HG03558 (cell line): ENCODE results near the gene GRPEL1.

Experiments used
- ATAC-seq: cut with Tn5 transposase; IDR thresholded peaks from one replicate; pipeline ENCODE4 v1.9.1; 2021; ENCODE audit warnings: moderate number of reproducible peaks; ENCODE audit not compliant: unreplicated experiment; ENCODE audit errors: extremely low read depth

GRPEL1 gene

DNA sequence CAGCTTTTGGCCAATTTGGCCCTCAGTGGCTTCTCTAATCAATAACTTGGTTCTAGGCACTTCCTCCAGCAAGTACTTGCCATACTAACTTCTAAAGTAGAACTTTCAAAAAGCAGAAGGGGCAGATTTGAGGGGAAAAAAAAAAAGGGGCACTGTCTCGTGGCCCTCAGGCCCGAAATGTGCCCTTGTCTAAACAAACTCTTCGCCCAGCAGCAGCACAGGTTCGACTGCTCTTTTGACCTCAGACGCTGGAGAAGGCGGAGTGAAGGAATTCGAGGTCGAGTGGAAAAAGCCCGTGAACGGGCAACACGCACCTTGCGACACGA lies 775 bp downstream of the GRPEL1 start:
- no peak for ATAC-seq

DNA sequence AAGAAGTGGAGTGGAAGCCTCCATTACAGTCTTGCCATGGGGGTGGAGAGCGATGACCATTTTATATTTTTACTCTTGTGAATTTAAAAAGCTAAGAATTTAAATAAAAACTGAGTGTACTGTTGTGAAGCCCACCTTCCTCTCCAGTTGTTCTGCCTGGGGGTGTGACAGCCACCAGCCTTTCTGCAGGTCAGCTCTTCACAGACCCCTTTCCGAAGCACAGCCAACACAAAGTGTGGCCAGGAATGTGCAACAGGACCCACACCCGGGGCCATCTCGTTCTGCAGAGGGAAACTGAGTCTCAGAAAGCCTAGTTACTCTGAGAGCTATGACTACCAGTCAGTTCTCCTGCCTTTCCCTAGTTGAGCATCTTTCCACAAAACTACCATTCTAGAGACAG lies 1.4 kb downstream of the GRPEL1 start:
- ATAC-seq, result no peak

GRCh38 chr4:7066006-7066405 lies 1.9 kb downstream of the GRPEL1 start:
- no peak for ATAC-seq

DNA sequence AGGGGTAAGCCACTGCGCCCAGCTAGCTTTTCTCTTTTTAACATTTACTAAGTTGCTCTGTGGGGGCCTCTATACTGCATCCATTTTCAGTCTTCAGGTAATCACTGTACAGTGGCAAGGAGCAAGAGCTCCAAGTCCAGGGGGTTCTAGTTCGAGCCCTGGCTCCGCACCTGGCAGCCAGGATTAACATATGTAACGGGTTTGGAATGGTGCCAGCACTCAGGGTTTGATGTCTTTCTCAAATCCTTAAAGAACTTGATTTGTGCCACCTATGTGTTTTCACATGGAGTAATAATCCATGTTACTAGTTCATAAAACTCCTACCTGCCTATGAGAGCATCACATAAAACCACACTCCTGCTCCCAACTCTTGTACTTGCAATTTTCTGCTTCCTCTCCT lies 4.5 kb downstream of the GRPEL1 start:
- ATAC-seq, result no peak

DNA sequence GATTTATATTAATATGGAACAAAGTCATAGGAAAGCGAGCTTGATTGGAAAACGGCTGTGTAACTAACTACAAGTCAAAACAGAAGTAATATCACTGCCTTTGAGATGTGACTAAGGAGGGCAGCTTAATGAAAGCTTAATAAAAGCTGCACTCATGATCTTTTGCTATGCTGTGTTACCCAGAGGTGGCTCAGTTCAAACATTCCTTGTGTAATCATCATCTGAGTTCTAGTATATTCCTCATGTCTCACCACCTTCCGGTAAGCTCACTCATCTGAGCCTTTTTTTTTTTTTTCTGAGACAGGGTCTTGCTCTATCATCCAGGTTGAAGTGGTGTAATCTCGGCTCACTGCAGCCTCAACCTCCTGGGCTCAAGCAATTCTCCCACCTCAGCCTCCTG lies 5.0 kb downstream of the GRPEL1 start:
- no peak for ATAC-seq

GRCh38 chr4:7061815-7062214 lies 6.0 kb downstream of the GRPEL1 start:
- ATAC-seq, result no peak

DNA sequence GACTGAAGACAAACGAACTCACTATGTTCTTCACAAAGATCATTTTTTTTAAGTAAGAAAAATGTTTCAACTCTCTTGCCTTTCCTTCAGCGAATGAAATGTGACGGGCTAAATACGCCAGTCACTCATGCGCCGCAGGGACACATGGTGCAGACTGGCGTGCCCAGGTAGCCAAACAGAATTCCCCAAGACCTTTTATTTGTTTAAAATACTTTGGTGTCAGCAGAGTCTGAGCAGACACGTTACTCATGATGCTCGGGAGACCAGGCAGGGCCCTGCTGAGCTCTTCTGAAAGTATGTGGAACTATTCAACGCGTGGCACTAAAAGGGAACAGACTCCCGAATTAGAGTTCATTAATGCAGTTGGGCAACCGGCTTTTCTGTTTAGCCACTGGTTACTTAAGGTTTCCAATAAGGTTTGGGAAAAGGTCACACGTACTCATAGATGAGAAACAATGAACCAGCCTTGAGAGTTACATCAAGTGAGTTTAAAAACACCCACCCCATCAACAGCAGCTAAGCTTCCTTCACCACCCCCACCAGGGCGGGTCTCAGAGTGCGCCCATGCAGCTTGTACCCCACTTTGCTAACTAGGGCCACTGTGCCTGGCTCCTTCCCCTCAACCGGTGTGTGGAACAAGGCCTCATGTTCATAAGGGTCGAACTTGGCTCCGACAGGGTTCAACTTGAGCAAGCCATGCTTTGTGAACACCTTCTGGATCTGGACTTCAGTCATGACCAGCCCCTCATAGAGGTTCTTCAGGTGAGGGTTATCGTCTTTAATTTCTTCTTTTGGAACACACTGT lies 7.3 kb downstream of the GRPEL1 start:
- no peak for ATAC-seq

DNA sequence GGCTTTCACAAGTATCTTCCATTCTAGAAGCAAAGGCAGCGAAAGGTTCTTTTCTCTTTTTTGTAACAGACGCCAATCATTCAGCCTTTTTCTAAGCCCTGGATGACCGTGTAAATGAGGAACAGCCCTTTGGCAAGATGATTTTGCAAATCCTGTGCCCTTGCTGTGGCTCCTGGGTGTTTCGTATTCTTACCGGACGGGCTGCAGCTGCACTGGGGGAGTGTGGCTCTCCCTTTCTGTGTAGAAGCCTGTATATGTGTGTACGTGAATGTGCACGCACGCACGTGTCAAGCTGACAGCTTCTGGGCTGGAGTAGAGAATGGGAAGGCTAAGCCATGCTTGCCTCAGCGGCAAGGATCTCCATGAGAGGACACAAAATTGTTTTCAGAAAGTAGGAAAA lies 8.2 kb downstream of the GRPEL1 start:
- no peak for ATAC-seq

DNA sequence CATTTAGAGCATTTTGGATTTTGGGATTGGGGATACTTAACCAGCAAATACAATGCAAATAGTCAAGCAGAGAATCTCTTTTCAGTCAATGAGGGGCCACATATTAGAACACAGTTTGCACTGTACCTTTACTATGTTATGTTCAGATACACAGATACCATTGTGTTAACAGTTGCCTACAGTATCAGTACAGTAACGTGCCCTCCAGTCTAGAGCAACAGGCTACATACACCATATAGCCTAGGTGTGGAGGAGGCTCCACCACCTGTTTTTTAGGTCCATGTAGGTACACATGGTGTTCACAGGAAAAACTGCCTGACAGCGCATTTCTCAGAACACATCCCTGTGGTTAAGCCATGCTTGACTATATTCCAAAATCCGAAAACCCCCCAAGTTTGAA lies 9.1 kb downstream of the GRPEL1 start:
- no peak for ATAC-seq

GRCh38 chr4:7055990-7056325 lies 11.9 kb downstream of the GRPEL1 start:
- no peak for ATAC-seq

DNA sequence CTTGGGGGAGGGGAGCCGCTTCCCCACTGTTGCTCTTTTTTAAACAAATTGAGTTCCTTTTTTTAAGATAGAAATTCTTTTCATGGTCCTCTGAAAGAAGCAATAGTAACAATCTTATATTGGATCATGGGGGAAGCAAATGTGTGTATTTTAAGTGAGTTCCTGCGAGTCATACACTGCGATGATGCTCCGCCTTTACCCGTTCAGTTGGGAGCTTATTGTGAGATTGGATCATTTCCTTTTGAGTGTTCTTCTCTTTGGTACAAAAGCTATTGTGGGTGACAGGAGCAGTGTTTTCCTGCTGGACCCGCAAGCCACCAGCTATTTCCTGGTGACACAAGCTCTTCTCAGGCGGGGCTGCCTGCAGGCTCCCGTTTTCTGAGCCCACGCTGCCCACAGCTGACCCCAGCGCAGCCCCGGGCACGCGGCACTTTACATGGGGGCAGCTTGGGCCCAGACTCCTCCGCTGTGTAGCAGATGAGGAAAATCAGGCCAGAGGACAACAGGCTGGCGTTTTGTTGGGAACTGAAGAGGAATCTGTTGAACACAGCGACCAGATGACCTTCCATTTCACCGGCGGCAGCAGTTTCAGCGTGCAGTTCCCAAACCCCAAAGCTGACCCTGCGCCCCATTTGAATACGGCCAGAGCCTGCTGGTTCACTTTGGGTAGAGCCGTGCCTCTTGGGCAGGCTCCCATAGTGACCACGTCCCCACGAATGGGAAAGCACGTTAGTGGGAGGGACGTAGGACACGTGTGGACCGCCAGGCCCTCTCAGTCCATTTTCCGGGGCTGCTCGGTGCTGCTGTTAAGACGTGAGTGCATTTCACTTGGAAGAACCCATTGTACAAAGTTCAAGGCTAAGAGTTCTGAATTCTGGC lies 12.5 kb downstream of the GRPEL1 start:
- no peak for ATAC-seq

GRCh38 chr4:7054106-7054880 lies 13.6 kb downstream of the GRPEL1 start:
- no peak for ATAC-seq

DNA sequence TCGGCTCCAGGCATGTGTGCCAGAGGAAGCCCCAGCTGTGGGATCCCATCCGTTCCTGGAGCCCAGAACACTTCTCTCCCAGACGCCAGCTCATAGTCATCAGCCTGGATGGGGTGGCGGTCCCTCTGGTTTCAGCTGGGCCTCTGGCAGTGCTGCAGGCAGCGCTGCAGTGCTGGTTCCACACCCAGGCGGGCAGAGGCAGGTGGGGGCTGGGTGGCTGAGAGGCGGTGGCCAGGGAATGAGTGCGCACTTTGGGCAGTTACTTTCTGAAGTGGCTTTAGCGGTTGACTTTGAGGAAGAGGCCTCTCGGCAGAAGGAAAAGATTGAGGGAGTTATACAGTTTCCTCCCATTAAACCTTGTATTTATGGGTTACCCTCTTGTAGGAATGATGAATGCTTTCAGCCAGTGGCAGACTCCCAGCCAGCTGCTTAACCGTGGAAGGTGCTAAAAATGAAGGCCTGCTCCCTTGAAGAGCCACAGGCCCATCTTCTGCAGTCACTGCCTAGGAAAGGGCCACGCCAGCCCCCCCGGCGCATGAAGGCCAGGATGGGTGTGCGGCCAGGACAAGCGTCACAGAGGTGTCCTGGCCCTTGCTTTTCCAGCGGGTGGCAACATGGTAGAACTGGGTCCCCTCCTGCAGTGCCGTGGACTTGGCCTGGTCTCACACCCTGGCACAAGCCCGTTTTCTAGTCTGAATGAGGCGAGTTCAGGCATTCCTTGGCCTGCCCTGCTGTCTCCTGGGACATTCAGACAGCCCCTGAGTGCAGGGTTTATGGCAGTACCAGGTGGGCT lies 14.7 kb downstream of the GRPEL1 start:
- ATAC-seq, result no peak

GRCh38 chr4:7052313-7052712 lies 15.6 kb downstream of the GRPEL1 start:
- ATAC-seq, result no peak

DNA sequence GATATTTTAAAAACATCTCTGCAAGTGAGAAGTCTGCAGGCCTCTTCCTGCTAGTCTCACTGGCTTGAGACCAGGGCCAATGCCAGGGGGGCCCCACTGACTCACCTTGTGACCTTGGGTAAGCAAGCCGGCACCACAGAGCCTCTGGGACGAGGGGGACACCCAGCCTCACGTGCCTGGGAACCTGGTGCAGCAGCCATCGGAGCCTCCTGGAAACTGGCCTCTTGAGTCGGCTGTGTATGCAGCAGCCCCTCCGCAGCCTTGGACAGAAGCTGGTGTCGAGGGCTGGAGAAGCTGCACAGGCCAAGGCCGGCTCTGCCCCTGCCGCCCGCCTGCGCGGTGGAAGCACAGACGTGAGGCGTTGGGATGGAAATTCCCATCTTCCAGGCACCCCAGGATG lies 16.0 kb downstream of the GRPEL1 start:
- no peak for ATAC-seq

DNA sequence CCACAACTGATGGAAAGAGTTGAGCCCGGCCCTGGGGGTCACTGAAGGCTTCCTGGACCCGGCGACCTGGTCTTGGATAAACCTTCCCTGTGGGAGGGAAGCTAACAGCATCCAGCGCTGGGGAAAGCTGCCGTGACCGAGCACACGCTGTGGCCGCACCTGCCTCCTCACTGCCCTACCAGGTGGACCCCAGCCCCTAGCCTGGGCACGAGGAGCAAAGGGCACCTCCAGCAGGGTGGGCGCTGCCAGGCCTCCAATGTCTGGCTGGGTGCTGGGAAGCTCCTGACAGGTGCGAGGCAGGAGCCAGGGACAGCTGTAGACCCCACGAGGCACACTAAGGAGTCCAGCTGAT lies 16.7 kb downstream of the GRPEL1 start:
- no peak for ATAC-seq

- ATAC-seq, result no peak
Observed at GRCh38 chr4:7050481-7051143, 17.3 kb downstream of the GRPEL1 start.

DNA sequence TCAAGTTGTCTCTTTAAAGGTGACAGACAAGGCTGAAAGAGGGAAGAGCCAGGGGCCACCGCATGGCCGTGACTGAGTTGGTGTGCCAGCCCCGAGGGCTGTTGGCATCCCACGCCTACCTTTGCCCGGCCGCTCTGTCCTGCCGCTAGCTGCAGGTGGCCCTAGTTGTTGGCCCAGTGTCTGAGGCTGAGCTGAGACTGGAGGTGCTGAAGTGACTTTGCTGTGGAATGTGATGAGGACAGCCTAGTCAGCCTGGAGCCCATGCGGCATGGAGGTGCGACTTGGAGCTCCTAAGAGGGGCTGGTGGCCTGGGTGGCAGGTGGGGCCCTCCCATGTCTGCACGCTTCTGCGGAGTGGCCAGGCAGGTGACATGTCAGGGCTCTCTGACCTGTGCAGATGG lies 18.1 kb downstream of the GRPEL1 start:
- no peak for ATAC-seq

- ATAC-seq, result no peak
Observed at GRCh38 chr4:7049295-7049694, 18.6 kb downstream of the GRPEL1 start.

DNA sequence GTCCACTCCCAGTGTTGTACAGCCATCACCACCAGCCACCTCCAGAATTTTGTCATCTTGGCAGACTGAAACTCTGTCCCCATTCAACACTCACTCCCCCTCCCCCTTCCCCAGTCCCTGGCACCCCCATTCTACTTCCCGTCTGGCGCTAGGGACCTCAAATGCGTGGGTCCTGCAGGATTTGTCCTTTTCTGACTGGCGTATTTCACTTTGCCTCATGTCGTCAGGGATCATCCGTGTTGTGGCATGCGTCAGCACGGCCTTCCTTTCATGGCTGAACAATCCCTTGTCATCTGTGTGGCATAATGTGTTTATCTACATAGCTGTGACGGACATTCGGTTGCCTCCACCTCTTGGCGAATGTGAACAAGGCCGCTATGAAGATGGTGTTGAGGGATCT lies 19.2 kb downstream of the GRPEL1 start:
- ATAC-seq, result no peak
